ENCODE results near the gene THEMIS.

The THEMIS gene

DNA sequence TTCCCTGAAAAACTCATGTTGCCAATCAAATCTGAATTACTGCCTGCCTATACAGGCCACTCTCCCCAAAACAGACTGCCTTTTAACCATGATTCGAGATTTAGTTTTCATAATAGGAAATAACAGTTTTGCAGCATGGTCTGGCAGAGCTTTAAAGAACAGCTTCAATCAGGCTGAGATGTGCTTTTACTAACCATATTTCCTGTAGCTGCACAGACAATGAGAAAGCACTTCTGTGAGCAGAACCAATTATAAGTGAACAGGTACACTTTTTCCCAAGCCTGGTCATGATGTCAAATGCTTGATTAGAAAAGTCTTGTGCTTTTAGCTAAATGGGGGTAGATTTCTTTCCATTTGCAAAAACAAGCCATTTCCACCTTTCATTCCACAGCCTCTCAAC is 108.2 kb downstream of the THEMIS start:
- no peaks in the 10 kb centered on the region for H3K27me3 ChIP-seq (ENCODE audit: low read depth, low read length)
- TF ChIP-seq, protein P1, sequence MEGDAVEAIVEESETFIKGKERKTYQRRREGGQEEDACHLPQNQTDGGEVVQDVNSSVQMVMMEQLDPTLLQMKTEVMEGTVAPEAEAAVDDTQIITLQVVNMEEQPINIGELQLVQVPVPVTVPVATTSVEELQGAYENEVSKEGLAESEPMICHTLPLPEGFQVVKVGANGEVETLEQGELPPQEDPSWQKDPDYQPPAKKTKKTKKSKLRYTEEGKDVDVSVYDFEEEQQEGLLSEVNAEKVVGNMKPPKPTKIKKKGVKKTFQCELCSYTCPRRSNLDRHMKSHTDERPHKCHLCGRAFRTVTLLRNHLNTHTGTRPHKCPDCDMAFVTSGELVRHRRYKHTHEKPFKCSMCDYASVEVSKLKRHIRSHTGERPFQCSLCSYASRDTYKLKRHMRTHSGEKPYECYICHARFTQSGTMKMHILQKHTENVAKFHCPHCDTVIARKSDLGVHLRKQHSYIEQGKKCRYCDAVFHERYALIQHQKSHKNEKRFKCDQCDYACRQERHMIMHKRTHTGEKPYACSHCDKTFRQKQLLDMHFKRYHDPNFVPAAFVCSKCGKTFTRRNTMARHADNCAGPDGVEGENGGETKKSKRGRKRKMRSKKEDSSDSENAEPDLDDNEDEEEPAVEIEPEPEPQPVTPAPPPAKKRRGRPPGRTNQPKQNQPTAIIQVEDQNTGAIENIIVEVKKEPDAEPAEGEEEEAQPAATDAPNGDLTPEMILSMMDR (IDR thresholded peaks at IDR 0.05; ENCODE audit: low read depth, low read length): no peak
- TF ChIP-seq EZH2phosphoT487 (IDR thresholded peaks at IDR 0.05; ENCODE audit: low read depth): no peak
- no peak overlapping the region for H3K9ac ChIP-seq (ENCODE audit: low read length)
- no peak overlapping the region for H3K4me2 ChIP-seq (ENCODE audit: low read length)
- no peak overlapping the region for H3K27ac ChIP-seq (ENCODE audit: low read length)
- no peak overlapping the region for H2AFZ ChIP-seq (ENCODE audit: low read depth, low read length)
- no peak overlapping the region for H3K4me3 ChIP-seq (ENCODE audit: low read length)
- H3K79me2 ChIP-seq (ENCODE audit: low read length): no peaks in the 10 kb centered on the region
- H3K36me3 ChIP-seq (replicated peaks; ENCODE audit: low read depth, low read length): no peaks in the 10 kb centered on the region
- H3K9me3 ChIP-seq (ENCODE audit: insufficient read depth, low read length): no peaks in the 10 kb centered on the region
- no peaks in the 10 kb centered on the region for H3K4me1 ChIP-seq (ENCODE audit: low read length)
- H4K20me1 ChIP-seq (ENCODE audit: insufficient read depth, low read length): no peaks in the 10 kb centered on the region

DNA sequence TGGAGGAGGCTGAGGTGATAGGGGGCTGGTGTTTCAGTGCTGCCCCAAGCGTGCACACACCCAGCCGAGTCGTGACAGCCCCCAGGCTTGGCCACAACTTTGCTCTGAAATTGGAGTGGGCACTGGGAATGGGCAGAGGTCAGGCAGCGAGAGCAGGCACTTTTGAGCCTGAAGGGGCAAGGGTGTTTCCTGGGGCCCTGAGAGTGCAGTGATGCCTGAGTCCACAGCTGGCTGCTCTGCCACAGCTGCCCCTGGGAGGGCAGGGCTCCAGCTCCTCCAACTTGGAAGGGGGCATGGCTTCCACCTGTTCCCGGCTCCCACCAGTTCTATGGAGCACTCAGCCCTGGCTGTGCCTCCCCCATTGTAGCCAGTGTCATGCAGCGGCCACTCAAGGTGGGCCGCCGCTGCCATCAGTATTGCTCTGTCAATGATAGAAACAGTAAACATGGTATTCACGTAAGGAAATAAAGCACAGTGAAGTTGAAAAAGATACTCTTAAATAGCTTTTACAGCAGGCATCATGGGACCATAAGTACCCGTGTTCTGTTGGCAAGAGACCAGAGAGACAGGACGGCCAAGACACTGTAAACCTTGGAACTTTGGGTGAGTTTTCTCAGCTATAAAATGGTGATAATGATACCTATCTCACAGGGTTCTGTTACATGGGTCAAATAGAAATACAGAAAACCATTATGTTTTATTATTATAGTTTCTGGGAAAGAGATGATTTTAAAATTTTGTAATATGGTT is 108.9 kb downstream of the THEMIS start:
- Histone ChIP-seq H3K4me3 (ENCODE audit: low read length) (no peak overlapping the region), H3K9me3 (ENCODE audit: insufficient read depth, low read length) (no peaks in the 10 kb centered on the region), H3K9ac (ENCODE audit: low read length) (no peak overlapping the region), H3K27me3 (ENCODE audit: low read depth, low read length) (no peaks in the 10 kb centered on the region), H3K36me3 (replicated peaks; ENCODE audit: low read depth, low read length) (no peaks in the 10 kb centered on the region), H4K20me1 (ENCODE audit: insufficient read depth, low read length) (no peaks in the 10 kb centered on the region), H3K4me1 (ENCODE audit: low read length) (no peaks in the 10 kb centered on the region), H3K4me2 (ENCODE audit: low read length) (no peak overlapping the region), H3K27ac (ENCODE audit: low read length) (no peak overlapping the region), H3K79me2 (ENCODE audit: low read length) (no peaks in the 10 kb centered on the region), H2AFZ (ENCODE audit: low read depth, low read length) (no peak overlapping the region)
- no peak for TF ChIP-seq EZH2phosphoT487 (IDR thresholded peaks at IDR 0.05; ENCODE audit: low read depth)

DNA sequence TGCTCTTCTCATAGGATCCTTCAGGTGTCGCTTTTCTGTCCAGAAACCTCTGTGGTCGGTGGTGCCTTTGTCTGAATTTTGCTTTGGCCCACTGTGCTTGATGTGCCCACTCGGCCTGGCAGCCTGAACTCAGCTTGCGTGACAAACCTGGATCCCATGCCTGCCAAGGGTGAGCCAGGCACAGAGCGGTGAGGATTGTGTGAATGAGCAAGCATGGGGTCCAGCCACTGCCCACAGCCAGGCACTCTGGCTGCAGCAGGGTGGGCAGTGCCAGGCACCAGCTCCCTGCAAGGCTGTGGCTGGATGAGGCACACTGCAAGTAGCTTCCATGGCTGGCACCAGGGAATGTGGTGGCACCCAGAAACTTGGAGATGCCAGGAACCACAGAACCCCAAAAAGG is 110.3 kb downstream of the THEMIS start:
- no peak for TF ChIP-seq EZH2phosphoT487 (IDR thresholded peaks at IDR 0.05; ENCODE audit: low read depth)
- TF ChIP-seq, protein P1 (IDR thresholded peaks at IDR 0.05; ENCODE audit: low read depth, low read length): no peak
- Histone ChIP-seq H3K4me3 (ENCODE audit: low read length) (no peak overlapping the region), H2AFZ (ENCODE audit: low read depth, low read length) (no peak overlapping the region), H3K4me1 (ENCODE audit: low read length) (no peaks in the 10 kb centered on the region), H3K79me2 (ENCODE audit: low read length) (no peaks in the 10 kb centered on the region), H3K9ac (ENCODE audit: low read length) (no peak overlapping the region), H3K36me3 (replicated peaks; ENCODE audit: low read depth, low read length) (no peaks in the 10 kb centered on the region), H4K20me1 (ENCODE audit: insufficient read depth, low read length) (no peaks in the 10 kb centered on the region), H3K4me2 (ENCODE audit: low read length) (no peak overlapping the region), H3K27ac (ENCODE audit: low read length) (no peak overlapping the region), H3K9me3 (ENCODE audit: insufficient read depth, low read length) (no peaks in the 10 kb centered on the region), H3K27me3 (ENCODE audit: low read depth, low read length) (no peaks in the 10 kb centered on the region)

DNA sequence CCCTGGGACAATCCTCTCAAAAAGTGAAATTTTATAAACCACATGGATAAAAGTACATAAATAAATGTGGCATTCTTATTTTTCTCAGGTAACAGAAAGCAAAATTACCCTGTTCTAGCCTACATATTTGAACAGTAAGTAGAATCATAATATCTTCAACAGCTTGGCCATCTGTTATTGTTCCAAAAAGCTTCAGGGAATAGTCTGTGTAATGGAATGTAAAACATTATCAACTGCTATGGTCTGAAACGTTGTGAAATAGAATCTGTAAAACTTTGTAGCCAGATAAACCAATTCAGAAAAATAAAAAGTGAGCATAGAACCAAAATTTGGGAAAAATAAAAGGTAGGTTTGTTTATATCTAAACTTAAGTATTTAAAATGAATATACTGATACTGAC is 114.7 kb downstream of the THEMIS start:
- Histone ChIP-seq H3K9me3 (ENCODE audit: insufficient read depth, low read length) (no peaks in the 10 kb centered on the region), H3K4me2 (ENCODE audit: low read length) (no peak overlapping the region), H3K27me3 (ENCODE audit: low read depth, low read length) (no peaks in the 10 kb centered on the region), H3K4me3 (ENCODE audit: low read length) (no peak overlapping the region), H3K79me2 (ENCODE audit: low read length) (no peaks in the 10 kb centered on the region), H3K9ac (ENCODE audit: low read length) (no peak overlapping the region), H3K27ac (ENCODE audit: low read length) (no peak overlapping the region), H2AFZ (ENCODE audit: low read depth, low read length) (no peak overlapping the region), H4K20me1 (ENCODE audit: insufficient read depth, low read length) (no peaks in the 10 kb centered on the region), H3K4me1 (ENCODE audit: low read length) (no peaks in the 10 kb centered on the region), H3K36me3 (replicated peaks; ENCODE audit: low read depth, low read length) (no peaks in the 10 kb centered on the region)
- TF ChIP-seq, protein P1 (IDR thresholded peaks at IDR 0.05; ENCODE audit: low read depth, low read length): no peak
- no peak for TF ChIP-seq EZH2phosphoT487 (IDR thresholded peaks at IDR 0.05; ENCODE audit: low read depth)
